Measurements from ENCODE around the gene MADD.

The MADD gene

DNA sequence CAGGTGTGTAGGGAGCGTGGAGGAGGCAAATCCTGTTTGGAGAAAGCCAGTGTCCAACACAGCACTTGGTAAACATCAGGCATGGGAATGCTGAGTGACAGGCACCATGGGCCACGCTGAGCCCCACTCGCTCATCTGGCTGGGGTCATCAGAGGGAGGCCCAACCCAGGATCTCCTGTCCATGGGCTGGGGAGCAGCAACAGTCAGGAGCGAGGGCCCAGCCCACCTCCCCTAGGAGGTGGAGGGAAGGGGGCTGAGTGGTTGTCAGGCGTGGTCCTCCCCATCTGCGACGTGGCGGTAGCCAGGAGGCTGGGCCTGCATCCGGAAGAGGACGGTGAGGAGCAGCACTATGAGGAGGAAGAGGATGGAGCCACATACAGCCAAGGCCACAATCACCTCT is 30.1 kb upstream of the MADD start:
- Histone ChIP-seq H3K27ac (ENCODE audit: low read depth, low read length) (no peak overlapping the region), H3K36me3 (ENCODE audit: control insufficient read depth in 1 of 2, insufficient read depth in 2 of 2, low read length in 2 of 2) (peaks cover 40 to 68% of the 10 kb centered on the region in 2 donors), H3K27me3 (ENCODE audit: control insufficient read depth in 1 of 2, insufficient read depth in 2 of 2, low read length in 2 of 2) (no peaks in the 10 kb centered on the region), H3K4me3 (ENCODE audit: low read depth in 1 of 2, low read length in 2 of 2) (no peak overlapping the region), H3K4me1 (ENCODE audit: control insufficient read depth in 1 of 2, insufficient read depth in 2 of 2, low read length in 2 of 2) (peaks cover 3 to 5% of the 10 kb centered on the region in 2 donors), H3K9me3 (ENCODE audit: control insufficient read depth in 1 of 2, low read length in 2 of 2) (no peaks in the 10 kb centered on the region), H3K9ac (ENCODE audit: low read depth in 1 of 2, low read length in 2 of 2) (no peak overlapping the region)

- Histone ChIP-seq H3K4me1 (ENCODE audit: control insufficient read depth in 1 of 2, insufficient read depth in 2 of 2, low read length in 2 of 2) (peaks cover under 1 to 2% of the 10 kb centered on the region in 2 donors), H3K9me3 (ENCODE audit: control insufficient read depth in 1 of 2, low read length in 2 of 2) (no peaks in the 10 kb centered on the region), H3K27ac (ENCODE audit: low read depth, low read length) (no peak overlapping the region), H3K4me3 (ENCODE audit: low read depth in 1 of 2, low read length in 2 of 2) (no peak overlapping the region), H3K27me3 (ENCODE audit: control insufficient read depth in 1 of 2, insufficient read depth in 2 of 2, low read length in 2 of 2) (no peaks in the 10 kb centered on the region), H3K36me3 (ENCODE audit: control insufficient read depth in 1 of 2, insufficient read depth in 2 of 2, low read length in 2 of 2) (peaks cover 48 to 76% of the 10 kb centered on the region in 2 donors), H3K9ac (ENCODE audit: low read depth in 1 of 2, low read length in 2 of 2) (no peak overlapping the region)
These were observed 28.1 kb upstream of the MADD start for GRCh38 chr11:47241841-47242301.

DNA sequence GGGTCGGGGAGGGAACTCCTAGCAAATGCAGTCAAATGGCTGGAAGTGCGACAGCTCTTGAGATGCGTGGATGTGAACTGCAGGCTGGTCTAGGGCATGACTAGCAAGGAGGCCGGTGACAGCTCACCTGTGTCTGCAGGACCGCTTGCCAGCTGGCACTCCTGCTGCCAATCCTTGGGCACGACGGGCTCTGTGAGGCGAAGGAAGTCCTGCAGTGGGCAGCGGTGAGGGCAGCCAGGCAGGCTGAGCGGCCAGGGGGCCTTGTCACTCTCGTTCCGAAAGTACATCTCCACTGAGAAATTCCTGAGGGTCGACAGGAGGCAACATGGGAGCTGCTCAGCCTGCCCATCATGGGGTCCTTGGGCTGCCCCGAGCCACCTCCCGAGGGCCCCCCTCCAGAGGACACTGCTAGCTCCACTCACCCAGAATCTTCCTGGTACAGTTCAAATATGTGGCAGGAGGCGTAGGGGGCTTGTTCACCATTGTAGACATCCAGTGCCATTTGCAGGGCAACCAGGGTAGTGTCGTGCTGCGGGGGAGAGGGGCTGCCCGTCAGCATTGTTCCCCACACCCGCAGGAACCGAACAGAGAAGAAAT is 27.2 kb upstream of the MADD start:
- H3K9me3 ChIP-seq (ENCODE audit: control insufficient read depth in 1 of 2, low read length in 2 of 2): no peaks in the 10 kb centered on the region
- H3K27ac ChIP-seq (ENCODE audit: low read depth, low read length): no peak overlapping the region
- H3K4me3 ChIP-seq (ENCODE audit: low read depth in 1 of 2, low read length in 2 of 2): no peak overlapping the region
- H3K9ac ChIP-seq (ENCODE audit: low read depth in 1 of 2, low read length in 2 of 2): no peak overlapping the region
- H3K27me3 ChIP-seq (ENCODE audit: control insufficient read depth in 1 of 2, insufficient read depth in 2 of 2, low read length in 2 of 2): no peaks in the 10 kb centered on the region
- peaks cover 52 to 74% of the 10 kb centered on the region in 2 donors for H3K36me3 ChIP-seq (ENCODE audit: control insufficient read depth in 1 of 2, insufficient read depth in 2 of 2, low read length in 2 of 2)
- H3K4me1 ChIP-seq (ENCODE audit: control insufficient read depth in 1 of 2, insufficient read depth in 2 of 2, low read length in 2 of 2): peaks cover 8 to 10% of the 10 kb centered on the region in 2 donors

GRCh38 chr11:47243454-47243853 is 26.5 kb upstream of the MADD start:
- Histone ChIP-seq H3K27me3 (ENCODE audit: control insufficient read depth in 1 of 2, insufficient read depth in 2 of 2, low read length in 2 of 2) (no peaks in the 10 kb centered on the region), H3K4me1 (ENCODE audit: control insufficient read depth in 1 of 2, insufficient read depth in 2 of 2, low read length in 2 of 2) (peaks cover 16% of the 10 kb centered on the region in 2 donors), H3K27ac (ENCODE audit: low read depth, low read length) (no peak overlapping the region), H3K36me3 (ENCODE audit: control insufficient read depth in 1 of 2, insufficient read depth in 2 of 2, low read length in 2 of 2) (peaks cover 47 to 69% of the 10 kb centered on the region in 2 donors), H3K9ac (ENCODE audit: low read depth in 1 of 2, low read length in 2 of 2) (no peak overlapping the region), H3K9me3 (ENCODE audit: control insufficient read depth in 1 of 2, low read length in 2 of 2) (no peaks in the 10 kb centered on the region), H3K4me3 (ENCODE audit: low read depth in 1 of 2, low read length in 2 of 2) (no peak overlapping the region)

- Histone ChIP-seq H3K36me3 (ENCODE audit: control insufficient read depth in 1 of 2, insufficient read depth in 2 of 2, low read length in 2 of 2) (peaks cover 42 to 58% of the 10 kb centered on the region in 2 donors), H3K4me1 (ENCODE audit: control insufficient read depth in 1 of 2, insufficient read depth in 2 of 2, low read length in 2 of 2) (peaks cover 22% of the 10 kb centered on the region in 2 donors), H3K9ac (ENCODE audit: low read depth in 1 of 2, low read length in 2 of 2) (no peak overlapping the region), H3K4me3 (ENCODE audit: low read depth in 1 of 2, low read length in 2 of 2) (no peak overlapping the region), H3K27me3 (ENCODE audit: control insufficient read depth in 1 of 2, insufficient read depth in 2 of 2, low read length in 2 of 2) (no peaks in the 10 kb centered on the region), H3K27ac (ENCODE audit: low read depth, low read length) (no peak overlapping the region), H3K9me3 (ENCODE audit: control insufficient read depth in 1 of 2, low read length in 2 of 2) (no peaks in the 10 kb centered on the region)
These were observed 25.2 kb upstream of the MADD start for GRCh38 chr11:47244448-47245350.

DNA sequence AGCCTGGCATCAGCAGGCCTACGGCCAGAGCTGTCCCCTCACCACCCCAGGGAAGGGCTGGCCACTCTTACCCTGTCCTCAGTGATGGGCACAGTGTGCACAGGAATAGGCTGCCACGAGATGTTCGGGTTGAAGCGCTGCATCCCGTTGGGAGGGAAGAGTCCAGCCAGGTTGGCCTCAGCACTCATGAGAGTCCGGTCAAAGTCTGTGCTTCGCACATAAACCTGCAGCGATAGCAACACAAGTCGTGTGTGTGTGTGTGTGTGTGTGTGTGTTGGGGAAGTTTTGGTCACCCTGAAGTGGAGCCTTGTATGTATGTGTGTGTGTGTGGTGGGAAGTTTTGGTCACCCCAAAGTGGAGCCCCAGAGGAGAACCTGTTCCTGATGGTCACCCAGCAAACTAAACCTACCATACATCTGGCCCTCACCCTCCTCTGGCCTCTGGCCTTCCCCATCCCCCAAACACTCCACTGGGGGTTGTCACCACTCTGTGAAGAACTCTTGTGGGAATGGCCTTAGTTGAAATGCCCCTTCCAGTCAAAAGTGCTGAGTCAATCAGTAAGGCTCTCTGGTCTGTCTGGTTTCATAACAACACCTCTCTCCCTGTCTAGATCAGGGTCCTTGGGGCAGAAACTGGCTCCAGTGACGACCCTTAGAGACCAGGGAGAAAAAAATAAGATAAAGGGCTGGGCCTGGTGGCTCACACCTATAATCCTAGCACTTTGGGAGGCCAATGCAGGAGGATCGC is 24.1 kb upstream of the MADD start:
- peaks cover 22 to 26% of the 10 kb centered on the region in 2 donors for H3K4me1 ChIP-seq (ENCODE audit: control insufficient read depth in 1 of 2, insufficient read depth in 2 of 2, low read length in 2 of 2)
- H3K36me3 ChIP-seq (ENCODE audit: control insufficient read depth in 1 of 2, insufficient read depth in 2 of 2, low read length in 2 of 2): peaks cover 37 to 48% of the 10 kb centered on the region in 2 donors
- no peak overlapping the region for H3K9ac ChIP-seq (ENCODE audit: low read depth in 1 of 2, low read length in 2 of 2)
- no peaks in the 10 kb centered on the region for H3K27me3 ChIP-seq (ENCODE audit: control insufficient read depth in 1 of 2, insufficient read depth in 2 of 2, low read length in 2 of 2)
- H3K27ac ChIP-seq (ENCODE audit: low read depth, low read length): no peak overlapping the region
- no peaks in the 10 kb centered on the region for H3K9me3 ChIP-seq (ENCODE audit: control insufficient read depth in 1 of 2, low read length in 2 of 2)
- H3K4me3 ChIP-seq (ENCODE audit: low read depth in 1 of 2, low read length in 2 of 2): no peak overlapping the region

- Histone ChIP-seq H3K27ac (ENCODE audit: low read depth, low read length) (no peak overlapping the region), H3K9me3 (ENCODE audit: control insufficient read depth in 1 of 2, low read length in 2 of 2) (no peaks in the 10 kb centered on the region), H3K4me1 (ENCODE audit: control insufficient read depth in 1 of 2, insufficient read depth in 2 of 2, low read length in 2 of 2) (peaks cover 22 to 26% of the 10 kb centered on the region in 2 donors), H3K27me3 (ENCODE audit: control insufficient read depth in 1 of 2, insufficient read depth in 2 of 2, low read length in 2 of 2) (no peaks in the 10 kb centered on the region), H3K4me3 (ENCODE audit: low read depth in 1 of 2, low read length in 2 of 2) (peak overlapping the region; percentile 96 to 99), H3K36me3 (ENCODE audit: control insufficient read depth in 1 of 2, insufficient read depth in 2 of 2, low read length in 2 of 2) (peaks cover 26 to 32% of the 10 kb centered on the region in 2 donors), H3K9ac (ENCODE audit: low read depth in 1 of 2, low read length in 2 of 2) (peak overlapping the region; percentile 25 to 35)
These were observed 22.4 kb upstream of the MADD start for GRCh38 chr11:47247502-47247901.

- H3K36me3 ChIP-seq (ENCODE audit: control insufficient read depth in 1 of 2, insufficient read depth in 2 of 2, low read length in 2 of 2): peaks cover 20 to 24% of the 10 kb centered on the region in 2 donors
These were observed 21.6 kb upstream of the MADD start for GRCh38 chr11:47248304-47248663.

GRCh38 chr11:47248664-47249377 is 21.1 kb upstream of the MADD start, which contains the start of gene ACP2:
Gene ACP2, minus strand, starts transcription at chr11:47248814. Its CDS starts 25 bp downstream, at chr11:47248789.
- no peaks in the 10 kb centered on the region for H3K9me3 ChIP-seq (ENCODE audit: control insufficient read depth in 1 of 2, low read length in 2 of 2)
- no peaks in the 10 kb centered on the region for H3K27me3 ChIP-seq (ENCODE audit: control insufficient read depth in 1 of 2, insufficient read depth in 2 of 2, low read length in 2 of 2)
- H3K4me3 ChIP-seq (ENCODE audit: low read depth in 1 of 2, low read length in 2 of 2): peak within 1 kb of the TSS; percentile 96 to 99
- peak within 1 kb of the TSS; percentile 80 for H3K27ac ChIP-seq (ENCODE audit: low read depth, low read length)
- H3K36me3 ChIP-seq (ENCODE audit: control insufficient read depth in 1 of 2, insufficient read depth in 2 of 2, low read length in 2 of 2): peaks cover 16 to 19% of the 10 kb centered on the region in 2 donors
- H3K4me1 ChIP-seq (ENCODE audit: control insufficient read depth in 1 of 2, insufficient read depth in 2 of 2, low read length in 2 of 2): peaks cover 31 to 36% of the 10 kb centered on the region in 2 donors
- H3K9ac ChIP-seq (ENCODE audit: low read depth in 1 of 2, low read length in 2 of 2): peak within 1 kb of the TSS; percentile 88 to 98

More at GRCh38 chr11:47248304-47248663, 21.6 kb upstream of the MADD start:
- H3K9ac ChIP-seq (ENCODE audit: low read depth in 1 of 2, low read length in 2 of 2): peak overlapping the region; percentile 88 to 98
- no peaks in the 10 kb centered on the region for H3K27me3 ChIP-seq (ENCODE audit: control insufficient read depth in 1 of 2, insufficient read depth in 2 of 2, low read length in 2 of 2)
- H3K27ac ChIP-seq (ENCODE audit: low read depth, low read length): peak overlapping the region; percentile 30
- no peaks in the 10 kb centered on the region for H3K9me3 ChIP-seq (ENCODE audit: control insufficient read depth in 1 of 2, low read length in 2 of 2)
- peak overlapping the region; percentile 96 to 99 for H3K4me3 ChIP-seq (ENCODE audit: low read depth in 1 of 2, low read length in 2 of 2)
- H3K4me1 ChIP-seq (ENCODE audit: control insufficient read depth in 1 of 2, insufficient read depth in 2 of 2, low read length in 2 of 2): peaks cover 26 to 31% of the 10 kb centered on the region in 2 donors

All from duodenal mucosa (tissue), 2 donors.